GM12878 (cell line): ENCODE data around the gene SDK2. TPM values are rescaled to one million over a fixed set of nuclear protein-coding genes. Genes with fewer than 3 reads are reported as not detected.

Experiments used
- ATAC-seq: fragments of 200-7000 bp; cut with Tn5 transposase; 3 replicates; pipeline ENCODE4 v1.9.1; 2020; ENCODE audit warnings: mild to moderate bottlenecking, moderate library complexity
- BruUV-seq: library from RNA; stranded (reverse); fragments of 400-500 nt; replicated peaks from 2 replicates; lab custom pipeline; 2021; lab: Mats Ljungman, UMichigan
- CTCF ChIA-PET: fragments of 300-600 bp; sonication (Branson Sonifier 250); formaldehyde crosslinking; extraction: SDS; loops from one replicate; lab custom pipeline; 2021; ENCODE audit warnings: inconsistent platforms; lab: Yijun Ruan, JAX
- POLR2A ChIA-PET: fragments of 350-600 bp; formaldehyde crosslinking; extraction: SDS; loops from one replicate; lab custom pipeline; 2021; ENCODE audit warnings: inconsistent platforms; lab: Charles Lee
- RAD21 ChIA-PET: fragments of 300-600 bp; sonication (Branson Sonifier 250); formaldehyde crosslinking; loops from one replicate; lab custom pipeline; 2023; ENCODE audit warnings: antibody characterized with exemption; ENCODE audit not compliant: unreplicated experiment; lab: Charles Lee
- SMC1A ChIA-PET: fragments of 300-600 bp; sonication (Branson Sonifier 250); formaldehyde crosslinking; loops from one replicate; lab custom pipeline; 2023; ENCODE audit not compliant: unreplicated experiment, uncharacterized antibody; lab: Charles Lee
- DNase-seq: peaks from one replicate; pipeline ENCODE4 v3.0.0-alpha.2; 2011; ENCODE audit warnings: low read depth, low spot score
- FAIRE-seq: peaks from 3 replicates; lab custom pipeline; 2011; peaks lifted over from hg19 to GRCh38; lab: Jason Lieb, UNC
- H2AFZ ChIP-seq: 2 replicates; pipeline ENCODE4 v1.6.0; 2011; ENCODE audit warnings: low read depth, low read length, control low read depth; ENCODE audit not compliant: control insufficient read depth
- H3K27ac ChIP-seq: 2 replicates; pipeline ENCODE4 v1.5.1; 2011; ENCODE audit warnings: control low read depth; ENCODE audit not compliant: control insufficient read depth, insufficient read depth
- H3K27me3 ChIP-seq, 2 experiments: replicated peaks in 1 of 2; 2 replicates each; pipeline versions ENCODE4 v1.6.0 to v1.6.1; 2011; ENCODE audit warnings: low read length in 1 of 2; ENCODE audit not compliant: control insufficient read depth in 2 of 2, insufficient read depth in 2 of 2
- H3K36me3 ChIP-seq, 2 experiments: 2 replicates each; pipeline ENCODE4 v1.5.1; 2011; ENCODE audit warnings: low read length in 1 of 2; ENCODE audit not compliant: control insufficient read depth in 2 of 2, insufficient read depth in 2 of 2
- H3K4me1 ChIP-seq: 2 replicates; pipeline ENCODE4 v1.6.1; 2011; ENCODE audit warnings: mild to moderate bottlenecking, low read length, moderate library complexity, mixed read lengths; ENCODE audit not compliant: control insufficient read depth, insufficient read depth
- H3K4me2 ChIP-seq: 2 replicates; pipeline ENCODE4 v1.6.0; 2011; ENCODE audit warnings: control low read depth; ENCODE audit not compliant: control insufficient read depth, insufficient read depth
- H3K4me3 ChIP-seq: fragments of 200-600 bp; sonication (generic); 2 replicates; pipeline ENCODE4 v1.5.1; 2016
- H3K79me2 ChIP-seq: 2 replicates; pipeline ENCODE4 v1.6.0; 2011; ENCODE audit warnings: low read length; ENCODE audit not compliant: control insufficient read depth, insufficient read depth
- H3K9ac ChIP-seq: 2 replicates; pipeline ENCODE4 v1.8.0; 2011; ENCODE audit warnings: low read length, control low read depth, mixed read lengths; ENCODE audit not compliant: control insufficient read depth, insufficient read depth
- H3K9me3 ChIP-seq: replicated peaks from 3 replicates; pipeline ENCODE4 v1.5.1; 2011; ENCODE audit warnings: mild to moderate bottlenecking, low read length; ENCODE audit not compliant: control insufficient read depth, insufficient read depth
- H4K20me1 ChIP-seq: 2 replicates; pipeline ENCODE4 v1.6.0; 2011; ENCODE audit not compliant: control insufficient read depth, insufficient read depth
- ATF2 ChIP-seq: IDR thresholded peaks from 2 replicates; pipeline ENCODE4 v1.6.1; 2012; ENCODE audit warnings: low read length, inconsistent platforms
- BCLAF1 ChIP-seq: fragments of 450-650 bp; IDR thresholded peaks from 2 replicates; pipeline ENCODE4 v1.6.1; 2017; ENCODE audit warnings: antibody characterized with exemption, mild to moderate bottlenecking, moderate library complexity
- CHD1 ChIP-seq: IDR thresholded peaks from 2 replicates; pipeline ENCODE4 v1.6.1; 2012; ENCODE audit warnings: low read depth, low read length, improper control_type of control experiment
- CHD2 ChIP-seq: IDR thresholded peaks from 2 replicates; pipeline ENCODE4 v1.6.1; 2011; ENCODE audit warnings: low read depth, low read length, improper control_type of control experiment, borderline replicate concordance
- CTCF ChIP-seq, 3 experiments: IDR thresholded peaks in 2 of 3; conservative IDR thresholded peaks in 1 of 3; 2 replicates each; pipeline ENCODE4 v1.5.1; 2011; ENCODE audit warnings: low read depth in 3 of 3, low read length in 3 of 3, mild to moderate bottlenecking in 3 of 3, control low read depth in 2 of 3, moderate library complexity in 2 of 3, inconsistent platforms in 1 of 3, mixed read lengths in 1 of 3; ENCODE audit not compliant: control insufficient read depth in 2 of 3, insufficient read depth in 1 of 3; ENCODE audit errors: extremely low read depth in 1 of 3
- FOXM1 ChIP-seq: IDR thresholded peaks from 2 replicates; pipeline ENCODE4 v1.6.1; 2012; ENCODE audit warnings: low read depth, mild to moderate bottlenecking, inconsistent platforms, low read length, moderate library complexity
- LARP7 ChIP-seq: fragments of 450-650 bp; IDR thresholded peaks from 2 replicates; pipeline ENCODE4 v1.6.1; 2017; ENCODE audit warnings: mild to moderate bottlenecking
- NFIC ChIP-seq: IDR thresholded peaks from 2 replicates; pipeline ENCODE4 v1.6.1; 2012; ENCODE audit warnings: low read depth, mild to moderate bottlenecking, inconsistent platforms, low read length, moderate library complexity
- PAX5 ChIP-seq: IDR thresholded peaks from 2 replicates; pipeline ENCODE4 v1.6.1; 2011; ENCODE audit warnings: low read depth, low read length, borderline replicate concordance
- POU2F2 ChIP-seq: IDR thresholded peaks from 3 replicates; pipeline ENCODE4 v1.6.1; 2011; ENCODE audit warnings: low read depth, mild to moderate bottlenecking, low read length, borderline replicate concordance
- RELB ChIP-seq: fragments of 450-650 bp; IDR thresholded peaks from 2 replicates; pipeline ENCODE4 v1.6.1; 2017; ENCODE audit warnings: low read depth, mild to moderate bottlenecking, moderate library complexity
- SIX5 ChIP-seq: IDR thresholded peaks from 2 replicates; pipeline ENCODE4 v1.6.1; 2011; ENCODE audit warnings: mild to moderate bottlenecking, low read depth, low read length, moderate library complexity; ENCODE audit not compliant: severe bottlenecking
- STAT3 ChIP-seq: IDR thresholded peaks from 2 replicates; pipeline ENCODE4 v1.6.1; 2011; ENCODE audit warnings: low read depth, low read length, improper control_type of control experiment
- TARDBP ChIP-seq: IDR thresholded peaks from 2 replicates; pipeline ENCODE4 v1.6.1; 2016; ENCODE audit warnings: borderline replicate concordance
- ZBTB33 ChIP-seq: fragments of 450-650 bp; IDR thresholded peaks from 2 replicates; pipeline ENCODE4 v1.6.1; 2017; ENCODE audit warnings: mild to moderate bottlenecking
- WGBS: methylation state at CpG from one replicate; pipeline ENCODE4 v1.1.6; 2016; ENCODE audit warnings: low lambda C conversion rate; ENCODE audit not compliant: insufficient replicate concordance, insufficient coverage; ENCODE audit errors: missing lambda C conversion rate; 5-methylcytosine and 5-hydroxymethylcytosine counted together
- in situ Hi-C: fragments of 300-500 bp; cut with MboI; formaldehyde crosslinking; loops from 9 replicates; pipeline ENCODE4 v1.14.3; 2018; ENCODE audit warnings: mixed read lengths
- intact Hi-C: fragments of 100-400 bp; cut with micrococcal nuclease; formaldehyde crosslinking; loops from one replicate; pipeline ENCODE4 v1.14.2; 2022; ENCODE audit not compliant: unreplicated experiment
- polyA plus RNA-seq, 11 experiments: library from polyadenylated mRNA; depleted of rRNA in 4 of 11; unstranded in 6 of 11; stranded (reverse) in 5 of 11; fragments of >200 nt; fragmentation: Nextera tagmentation in 4 of 11; fragmentation: Illumina TruSeq in 1 of 11; extraction: Ambion mirVana in 4 of 11; extraction: Trizol in 1 of 11; gene quantifications; 1 replicate in 1 of 11; 2 replicates in 10 of 11; pipeline versions ENCODE4 v1.2.1 to v1.2.3, GENCODE V29; 2011 to 2016; ENCODE audit warnings: inconsistent platforms in 2 of 11, missing spikeins in 2 of 11, low read depth in 1 of 11
- total RNA-seq, 4 experiments: library from RNA; depleted of rRNA in 3 of 4; stranded (reverse); fragments of >200 nt in 3 of 4; fragmentation: Illumina TruSeq in 1 of 4; extraction: Trizol in 1 of 4; gene quantifications; 2 replicates each; pipeline versions ENCODE4 v1.2.1 to v1.2.3, GENCODE V29; 2013 to 2021

The SDK2 gene
- total and polyA plus RNA-seq, 10 of the 15 experiments (the other 5 are each of a cell fraction or from before 2014, with no cell fraction given) = 0.03 to 0.08 (median 0.03) TPM; not detected in 7

GRCh38 chr17:73376636-73377035, 267.6 kb downstream of the SDK2 start:
- Histone ChIP-seq H3K27me3 (peaks cover 0 to 2% of the 10 kb centered on the region in 2 experiments; a peak in 3 of 4 replicates), H3K4me3 (no peak overlapping the region), H4K20me1 (no peaks in the 10 kb centered on the region), H3K4me1 (no peaks in the 10 kb centered on the region), H3K9me3 (no peaks in the 10 kb centered on the region), H3K9ac (no peak overlapping the region), H3K36me3 (no peaks in the 10 kb centered on the region), H3K79me2 (no peaks in the 10 kb centered on the region), H3K27ac (no peak overlapping the region), H3K4me2 (no peak overlapping the region), H2AFZ (no peak overlapping the region)
- intact Hi-C loops = no loop called here
- FAIRE-seq (no peak), DNase-seq (no peak), ATAC-seq (no peak)
- ChIA-PET POLR2A (interaction anchor here (0.8 kb wide), 1 partner anchor 667 kb away, joined by 5 read pairs; no protein-coding TSS in a partner anchor), SMC1A (interaction anchor here (0.8 to 1.4 kb wide), 2 partner anchors 120 to 650 kb away, joined by 3 to 5 read pairs; no protein-coding TSS in a partner anchor), CTCF (interaction anchor here (0.6 to 17.4 kb wide), 2 partner anchors 15 to 126 kb away, joined by 3 to 365 read pairs; no protein-coding TSS in a partner anchor), RAD21 (no interaction called here)
- BruUV-seq = no TSS peak
- in situ Hi-C loops = no loop called here
- 55% methylated on average over 3 of the region's 3 CpGs for WGBS
- no peak for TF ChIP-seq PAX5
- TF ChIP-seq STAT3 = no peak
- no peak for TF ChIP-seq POU2F2
- TF ChIP-seq CHD1 = no peak
- TF ChIP-seq LARP7 = no peak
- no peak for TF ChIP-seq NFIC
- no peak for TF ChIP-seq ZBTB33
- TF ChIP-seq SIX5 = no peak
- no peak for TF ChIP-seq CTCF (IDR thresholded peaks at IDR 0.05 in 2 of 3, conservative IDR thresholded peaks at IDR 0.05 in 1 of 3; ENCODE audit: control insufficient read depth in 2 of 3, extremely low read depth in 1 of 3, insufficient read depth in 1 of 3, low read depth in 3 of 3, low read length in 3 of 3)
- no peak for TF ChIP-seq ATF2
- TF ChIP-seq FOXM1 = no peak
- TF ChIP-seq BCLAF1 = no peak
- no peak for TF ChIP-seq CHD2
- TF ChIP-seq TARDBP = no peak
- no peak for TF ChIP-seq RELB
